H1 (cell line): ENCODE data around the gene TSHB.

ENCODE experiments used
- BCL11A ChIP-seq, 2 experiments: IDR thresholded peaks; one replicate each; pipeline ENCODE4 v1.6.1; 2011; ENCODE audit warnings: low read depth in 2 of 2, low read length in 2 of 2, mild to moderate bottlenecking in 2 of 2
- EZH2 ChIP-seq: fragments of 200-600 bp; sonication (generic); IDR thresholded peaks from 2 replicates; pipeline ENCODE4 v1.7.1; 2012; ENCODE audit warnings: low read depth, mild to moderate bottlenecking, moderate library complexity, low read length, inconsistent platforms; ENCODE audit not compliant: severe bottlenecking
- MAFK ChIP-seq: IDR thresholded peaks from 2 replicates; pipeline ENCODE4 v1.6.1; 2012; ENCODE audit warnings: low read depth, mild to moderate bottlenecking, improper control_type of control experiment, low read length
- NANOG ChIP-seq: IDR thresholded peaks from 2 replicates; pipeline ENCODE4 v1.6.1; 2011; ENCODE audit warnings: low read length, low read depth, mild to moderate bottlenecking, inconsistent platforms; ENCODE audit not compliant: insufficient read depth, poor library complexity, severe bottlenecking
- NRF1 ChIP-seq: IDR thresholded peaks from 2 replicates; pipeline ENCODE4 v1.6.1; 2011; ENCODE audit warnings: mild to moderate bottlenecking, low read depth, low read length, improper control_type of control experiment
- POLR2A ChIP-seq, 2 experiments: IDR thresholded peaks; 1 replicate in 1 of 2; 2 replicates in 1 of 2; pipeline ENCODE4 v1.6.1; 2011; ENCODE audit warnings: low read depth in 2 of 2, low read length in 2 of 2, mild to moderate bottlenecking in 2 of 2; ENCODE audit errors: control extremely low read depth in 1 of 2
- POLR2AphosphoS5 ChIP-seq: IDR thresholded peaks from 2 replicates; pipeline ENCODE4 v1.6.1; 2011; ENCODE audit warnings: low read depth, low read length
- RAD21 ChIP-seq, 2 experiments: IDR thresholded peaks in 1 of 2; conservative IDR thresholded peaks in 1 of 2; 2 replicates each; pipeline ENCODE4 v1.6.1; 2011; ENCODE audit warnings: low read depth in 2 of 2, low read length in 2 of 2, improper control_type of control experiment in 1 of 2, inconsistent platforms in 1 of 2, mild to moderate bottlenecking in 1 of 2, moderate library complexity in 1 of 2
- SP1 ChIP-seq: IDR thresholded peaks from 2 replicates; pipeline ENCODE4 v1.6.1; 2011; ENCODE audit warnings: low read depth, low read length
- SP2 ChIP-seq: IDR thresholded peaks from 2 replicates; pipeline ENCODE4 v1.6.1; 2012; ENCODE audit warnings: mild to moderate bottlenecking, low read length, inconsistent platforms
- TAF1 ChIP-seq: IDR thresholded peaks from 2 replicates; pipeline ENCODE4 v1.6.1; 2011; ENCODE audit warnings: mild to moderate bottlenecking, low read depth, low read length
- YY1 ChIP-seq: IDR thresholded peaks from 2 replicates; pipeline ENCODE4 v1.6.1; 2011; ENCODE audit warnings: low read depth, mild to moderate bottlenecking, low read length
- TF ChIP-seq, protein P1 (sequence below): IDR thresholded peaks from 2 replicates; pipeline ENCODE4 v1.6.1; 2012; ENCODE audit warnings: low read length, inconsistent platforms
- TF ChIP-seq, protein P2 (sequence below), 3 experiments: IDR thresholded peaks; 1 replicate in 2 of 3; 2 replicates in 1 of 3; pipeline versions ENCODE4 v1.5.1 to v1.6.1; 2011; ENCODE audit warnings: low read length in 3 of 3, mild to moderate bottlenecking in 3 of 3, inconsistent platforms in 2 of 3, low read depth in 1 of 3, moderate library complexity in 1 of 3; ENCODE audit not compliant: insufficient read depth in 1 of 3; ENCODE audit errors: control extremely low read depth in 1 of 3

DNA sequence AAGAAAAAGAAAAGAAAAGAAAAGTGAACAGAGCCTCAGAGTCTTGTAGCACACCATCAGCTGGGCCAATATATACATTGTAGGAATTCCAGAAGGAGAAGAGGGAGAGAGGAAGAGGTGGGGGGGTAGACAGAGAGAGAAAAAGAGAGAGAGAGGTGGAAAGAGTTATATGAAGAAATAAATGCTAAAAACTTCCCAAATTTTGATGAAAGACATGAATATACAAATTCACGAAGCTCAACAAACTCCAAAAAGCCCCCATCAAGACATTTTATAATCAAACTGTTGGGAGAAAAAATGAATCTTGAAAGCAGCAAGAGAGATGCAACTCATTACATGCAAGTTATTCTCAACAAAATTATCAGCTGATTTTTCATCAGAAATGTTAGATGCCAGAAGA is 41.5 kb upstream of the TSHB start:
- TF ChIP-seq RAD21 (IDR thresholded peaks at IDR 0.05 in 1 of 2, conservative IDR thresholded peaks at IDR 0.05 in 1 of 2; ENCODE audit: low read depth in 2 of 2, low read length in 2 of 2) (no peak), TAF1 (no peak), POLR2A (IDR thresholded peaks at IDR 0.05; ENCODE audit: control extremely low read depth in 1 of 2, low read depth in 2 of 2, low read length in 2 of 2) (no peak), SP2 (no peak), SP1 (no peak), NANOG (no peak), YY1 (no peak), EZH2 (no peak), NRF1 (no peak), POLR2AphosphoS5 (no peak), BCL11A (IDR thresholded peaks at IDR 0.05; ENCODE audit: low read depth in 2 of 2, low read length in 2 of 2) (no peak), MAFK (no peak)
- TF ChIP-seq, protein P1, sequence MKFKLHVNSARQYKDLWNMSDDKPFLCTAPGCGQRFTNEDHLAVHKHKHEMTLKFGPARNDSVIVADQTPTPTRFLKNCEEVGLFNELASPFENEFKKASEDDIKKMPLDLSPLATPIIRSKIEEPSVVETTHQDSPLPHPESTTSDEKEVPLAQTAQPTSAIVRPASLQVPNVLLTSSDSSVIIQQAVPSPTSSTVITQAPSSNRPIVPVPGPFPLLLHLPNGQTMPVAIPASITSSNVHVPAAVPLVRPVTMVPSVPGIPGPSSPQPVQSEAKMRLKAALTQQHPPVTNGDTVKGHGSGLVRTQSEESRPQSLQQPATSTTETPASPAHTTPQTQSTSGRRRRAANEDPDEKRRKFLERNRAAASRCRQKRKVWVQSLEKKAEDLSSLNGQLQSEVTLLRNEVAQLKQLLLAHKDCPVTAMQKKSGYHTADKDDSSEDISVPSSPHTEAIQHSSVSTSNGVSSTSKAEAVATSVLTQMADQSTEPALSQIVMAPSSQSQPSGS = no peak
- TF ChIP-seq, protein P2, sequence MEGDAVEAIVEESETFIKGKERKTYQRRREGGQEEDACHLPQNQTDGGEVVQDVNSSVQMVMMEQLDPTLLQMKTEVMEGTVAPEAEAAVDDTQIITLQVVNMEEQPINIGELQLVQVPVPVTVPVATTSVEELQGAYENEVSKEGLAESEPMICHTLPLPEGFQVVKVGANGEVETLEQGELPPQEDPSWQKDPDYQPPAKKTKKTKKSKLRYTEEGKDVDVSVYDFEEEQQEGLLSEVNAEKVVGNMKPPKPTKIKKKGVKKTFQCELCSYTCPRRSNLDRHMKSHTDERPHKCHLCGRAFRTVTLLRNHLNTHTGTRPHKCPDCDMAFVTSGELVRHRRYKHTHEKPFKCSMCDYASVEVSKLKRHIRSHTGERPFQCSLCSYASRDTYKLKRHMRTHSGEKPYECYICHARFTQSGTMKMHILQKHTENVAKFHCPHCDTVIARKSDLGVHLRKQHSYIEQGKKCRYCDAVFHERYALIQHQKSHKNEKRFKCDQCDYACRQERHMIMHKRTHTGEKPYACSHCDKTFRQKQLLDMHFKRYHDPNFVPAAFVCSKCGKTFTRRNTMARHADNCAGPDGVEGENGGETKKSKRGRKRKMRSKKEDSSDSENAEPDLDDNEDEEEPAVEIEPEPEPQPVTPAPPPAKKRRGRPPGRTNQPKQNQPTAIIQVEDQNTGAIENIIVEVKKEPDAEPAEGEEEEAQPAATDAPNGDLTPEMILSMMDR (IDR thresholded peaks at IDR 0.05; ENCODE audit: control extremely low read depth in 1 of 3, insufficient read depth in 1 of 3, low read depth in 1 of 3, low read length in 3 of 3) = no peak
